ENCODE data around the gene HSPA4.

The HSPA4 gene

DNA sequence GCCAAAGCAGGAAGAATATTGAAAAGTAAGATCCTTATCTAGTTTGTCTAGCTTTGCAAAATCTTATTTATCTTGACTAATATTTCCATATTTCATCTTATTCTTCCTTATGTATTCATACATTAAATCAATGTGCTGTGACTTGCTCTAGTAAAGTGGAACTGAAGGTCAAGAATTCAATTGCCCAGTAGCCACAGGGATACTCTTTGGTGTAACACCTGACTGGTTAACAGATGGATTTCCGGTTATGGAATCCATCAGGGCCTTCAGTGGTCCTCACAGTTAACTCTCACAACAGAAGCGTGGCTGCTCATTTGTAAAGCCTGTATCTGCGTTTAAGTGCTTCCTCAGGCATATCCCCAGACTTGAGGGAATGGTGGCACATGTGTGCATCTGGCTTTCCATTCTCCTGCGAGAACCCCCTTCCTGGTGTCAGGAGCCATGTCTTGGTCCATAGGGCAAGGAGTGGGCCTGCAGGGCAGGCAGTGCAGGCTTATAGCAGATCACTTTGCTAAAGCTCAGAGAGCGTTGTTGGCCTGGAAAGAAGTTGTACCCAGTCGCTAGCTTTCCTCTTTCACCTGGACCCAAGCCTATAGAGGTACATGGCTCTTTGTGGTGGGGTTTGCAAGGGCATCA lies 99.2 kb downstream of the HSPA4 start:
- TF ChIP-seq RAD21 (IDR thresholded peaks at IDR 0.05; ENCODE audit: low read depth) (no peak), TEAD4 (IDR thresholded peaks at IDR 0.05) (no peak), CREB1 (IDR thresholded peaks at IDR 0.05; ENCODE audit: low read depth) (no peak), YY1 (IDR thresholded peaks at IDR 0.05; ENCODE audit: low read depth) (no peak), ZBTB7A (IDR thresholded peaks at IDR 0.05; ENCODE audit: low read depth) (no peak), NFIC (IDR thresholded peaks at IDR 0.05) (no peak), EGR1 (IDR thresholded peaks at IDR 0.05) (no peak), TAF1 (IDR thresholded peaks at IDR 0.05; ENCODE audit: low read depth) (no peak), CEBPB (IDR thresholded peaks at IDR 0.05) (no peak), TCF12 (IDR thresholded peaks at IDR 0.05; ENCODE audit: low read depth) (no peak), EP300 (IDR thresholded peaks at IDR 0.05; ENCODE audit: borderline replicate concordance) (no peak), FOXM1 (IDR thresholded peaks at IDR 0.05; ENCODE audit: borderline replicate concordance, low read depth) (no peak)
- TF ChIP-seq, protein P1, sequence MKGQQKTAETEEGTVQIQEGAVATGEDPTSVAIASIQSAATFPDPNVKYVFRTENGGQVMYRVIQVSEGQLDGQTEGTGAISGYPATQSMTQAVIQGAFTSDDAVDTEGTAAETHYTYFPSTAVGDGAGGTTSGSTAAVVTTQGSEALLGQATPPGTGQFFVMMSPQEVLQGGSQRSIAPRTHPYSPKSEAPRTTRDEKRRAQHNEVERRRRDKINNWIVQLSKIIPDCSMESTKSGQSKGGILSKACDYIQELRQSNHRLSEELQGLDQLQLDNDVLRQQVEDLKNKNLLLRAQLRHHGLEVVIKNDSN (IDR thresholded peaks at IDR 0.05): no peak
- TF ChIP-seq, protein P2, sequence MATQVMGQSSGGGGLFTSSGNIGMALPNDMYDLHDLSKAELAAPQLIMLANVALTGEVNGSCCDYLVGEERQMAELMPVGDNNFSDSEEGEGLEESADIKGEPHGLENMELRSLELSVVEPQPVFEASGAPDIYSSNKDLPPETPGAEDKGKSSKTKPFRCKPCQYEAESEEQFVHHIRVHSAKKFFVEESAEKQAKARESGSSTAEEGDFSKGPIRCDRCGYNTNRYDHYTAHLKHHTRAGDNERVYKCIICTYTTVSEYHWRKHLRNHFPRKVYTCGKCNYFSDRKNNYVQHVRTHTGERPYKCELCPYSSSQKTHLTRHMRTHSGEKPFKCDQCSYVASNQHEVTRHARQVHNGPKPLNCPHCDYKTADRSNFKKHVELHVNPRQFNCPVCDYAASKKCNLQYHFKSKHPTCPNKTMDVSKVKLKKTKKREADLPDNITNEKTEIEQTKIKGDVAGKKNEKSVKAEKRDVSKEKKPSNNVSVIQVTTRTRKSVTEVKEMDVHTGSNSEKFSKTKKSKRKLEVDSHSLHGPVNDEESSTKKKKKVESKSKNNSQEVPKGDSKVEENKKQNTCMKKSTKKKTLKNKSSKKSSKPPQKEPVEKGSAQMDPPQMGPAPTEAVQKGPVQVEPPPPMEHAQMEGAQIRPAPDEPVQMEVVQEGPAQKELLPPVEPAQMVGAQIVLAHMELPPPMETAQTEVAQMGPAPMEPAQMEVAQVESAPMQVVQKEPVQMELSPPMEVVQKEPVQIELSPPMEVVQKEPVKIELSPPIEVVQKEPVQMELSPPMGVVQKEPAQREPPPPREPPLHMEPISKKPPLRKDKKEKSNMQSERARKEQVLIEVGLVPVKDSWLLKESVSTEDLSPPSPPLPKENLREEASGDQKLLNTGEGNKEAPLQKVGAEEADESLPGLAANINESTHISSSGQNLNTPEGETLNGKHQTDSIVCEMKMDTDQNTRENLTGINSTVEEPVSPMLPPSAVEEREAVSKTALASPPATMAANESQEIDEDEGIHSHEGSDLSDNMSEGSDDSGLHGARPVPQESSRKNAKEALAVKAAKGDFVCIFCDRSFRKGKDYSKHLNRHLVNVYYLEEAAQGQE (IDR thresholded peaks at IDR 0.05; ENCODE audit: low read depth): no peak
- TF ChIP-seq, protein P3, sequence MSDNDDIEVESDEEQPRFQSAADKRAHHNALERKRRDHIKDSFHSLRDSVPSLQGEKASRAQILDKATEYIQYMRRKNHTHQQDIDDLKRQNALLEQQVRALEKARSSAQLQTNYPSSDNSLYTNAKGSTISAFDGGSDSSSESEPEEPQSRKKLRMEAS (IDR thresholded peaks at IDR 0.05): no peak

DNA sequence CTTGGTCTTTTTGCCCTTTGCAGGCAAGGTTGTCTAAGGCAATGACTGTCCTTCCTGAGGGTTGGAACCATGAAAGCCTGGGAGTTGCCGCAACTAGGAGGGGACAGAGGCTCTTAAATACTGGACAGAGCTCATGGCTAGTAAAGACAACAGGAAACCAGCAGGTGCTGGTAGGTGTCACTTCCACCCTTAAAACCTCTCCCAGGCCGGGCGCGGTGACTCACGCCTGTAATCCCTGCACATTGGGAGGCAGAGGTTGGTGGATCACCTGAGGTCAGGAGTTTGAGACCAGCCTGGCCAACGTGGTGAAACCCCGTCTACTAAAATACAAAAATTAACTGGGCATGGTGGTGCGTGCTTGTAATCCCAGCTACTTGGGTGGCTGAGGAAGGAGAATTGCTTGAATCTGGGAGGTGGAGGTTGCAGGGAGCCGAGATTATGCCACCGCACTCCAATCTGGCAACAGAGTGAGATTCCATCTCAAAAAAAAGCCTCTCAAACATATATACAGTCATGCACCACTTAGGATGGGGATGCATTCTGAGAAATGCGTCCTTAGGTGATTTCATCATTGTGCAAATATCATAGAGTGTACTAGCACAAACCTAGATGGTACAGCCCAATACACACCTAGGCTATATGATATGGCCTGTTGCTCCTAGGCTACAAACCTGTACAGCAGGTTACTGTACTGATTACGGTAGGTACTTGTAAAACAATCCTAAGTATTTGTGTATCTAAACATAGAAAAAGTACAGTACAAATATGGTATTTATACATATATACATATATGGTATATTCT lies 102.7 kb downstream of the HSPA4 start:
- TF ChIP-seq EP300 (IDR thresholded peaks at IDR 0.05; ENCODE audit: borderline replicate concordance) (no peak), NFIC (IDR thresholded peaks at IDR 0.05) (no peak), ZBTB7A (IDR thresholded peaks at IDR 0.05; ENCODE audit: low read depth) (no peak), TEAD4 (IDR thresholded peaks at IDR 0.05) (no peak), EGR1 (IDR thresholded peaks at IDR 0.05) (no peak), CREB1 (IDR thresholded peaks at IDR 0.05; ENCODE audit: low read depth) (no peak), FOXM1 (IDR thresholded peaks at IDR 0.05; ENCODE audit: borderline replicate concordance, low read depth) (no peak), TCF12 (IDR thresholded peaks at IDR 0.05; ENCODE audit: low read depth) (no peak), YY1 (IDR thresholded peaks at IDR 0.05; ENCODE audit: low read depth) (no peak), CEBPB (IDR thresholded peaks at IDR 0.05) (no peak)
- TF ChIP-seq, protein P2 (IDR thresholded peaks at IDR 0.05; ENCODE audit: low read depth): no peak
- TF ChIP-seq, protein P1 (IDR thresholded peaks at IDR 0.05): no peak

DNA sequence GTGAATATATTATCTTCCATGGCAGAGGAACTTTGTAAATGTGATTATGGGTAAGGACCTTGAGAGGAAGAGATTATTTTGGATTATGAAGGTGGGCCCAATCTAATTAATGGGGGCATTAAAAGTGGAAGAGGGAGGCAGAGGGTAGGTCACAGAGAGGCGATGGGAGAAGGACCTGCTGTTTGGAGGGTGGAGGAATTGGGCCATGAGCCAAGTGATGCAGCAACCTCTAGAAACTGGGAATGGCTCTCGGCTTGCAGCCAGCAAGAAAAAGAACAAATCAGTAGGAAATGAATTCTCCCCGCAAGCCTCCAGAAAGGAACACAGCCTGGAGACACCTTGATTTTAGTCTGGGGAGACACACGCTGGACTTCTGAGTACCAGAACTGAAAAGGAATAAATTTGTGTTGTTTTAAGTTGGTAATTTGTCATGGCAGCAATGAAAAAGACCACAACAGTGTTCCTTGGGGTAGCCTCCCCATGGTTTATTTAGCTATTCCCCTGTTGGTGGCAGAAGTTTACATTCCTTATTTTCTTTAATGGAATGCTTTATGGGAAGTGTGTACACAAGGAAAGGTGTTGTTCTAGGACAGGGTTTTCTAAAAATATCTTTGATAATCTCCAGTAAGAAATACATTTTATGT lies 103.6 kb downstream of the HSPA4 start:
- no peak for TF ChIP-seq EGR1 (IDR thresholded peaks at IDR 0.05)
- TF ChIP-seq ZBTB7A (IDR thresholded peaks at IDR 0.05; ENCODE audit: low read depth): no peak
- TF ChIP-seq NFIC (IDR thresholded peaks at IDR 0.05): no peak
- no peak for TF ChIP-seq TCF12 (IDR thresholded peaks at IDR 0.05; ENCODE audit: low read depth)
- TF ChIP-seq TEAD4 (IDR thresholded peaks at IDR 0.05): no peak
- no peak for TF ChIP-seq TAF1 (IDR thresholded peaks at IDR 0.05; ENCODE audit: low read depth)
- TF ChIP-seq EP300 (IDR thresholded peaks at IDR 0.05; ENCODE audit: borderline replicate concordance): no peak
- no peak for TF ChIP-seq CEBPB (IDR thresholded peaks at IDR 0.05)
- no peak for TF ChIP-seq YY1 (IDR thresholded peaks at IDR 0.05; ENCODE audit: low read depth)
- TF ChIP-seq, protein P2 (IDR thresholded peaks at IDR 0.05; ENCODE audit: low read depth): no peak
- no peak for TF ChIP-seq CREB1 (IDR thresholded peaks at IDR 0.05; ENCODE audit: low read depth)
- TF ChIP-seq FOXM1 (IDR thresholded peaks at IDR 0.05; ENCODE audit: borderline replicate concordance, low read depth): no peak
- TF ChIP-seq, protein P3 (IDR thresholded peaks at IDR 0.05): no peak
- TF ChIP-seq RAD21 (IDR thresholded peaks at IDR 0.05; ENCODE audit: low read depth): no peak
